ENCODE data around the gene GVQW3. TPM values are rescaled to one million over a fixed set of nuclear protein-coding genes. Genes with fewer than 3 reads are reported as not detected.

Gene GVQW3
- 1.4 and 1.9 TPM in 2 replicates for total RNA-seq

GRCh38 chr11:76380977-76381719 lies at the start of gene GVQW3, which contains the start of gene THAP12:
Gene GVQW3 (plus strand): TSS chr11:76381323. CDS start chr11:76381829, 506 bp downstream.
Gene THAP12 (minus strand): TSS chr11:76381132. CDS start chr11:76380836, 296 bp downstream.

GRCh38 chr11:76444384-76445120 lies 63.4 kb downstream of the GVQW3 start, which contains the start of gene EMSY:
Gene EMSY (plus strand): TSS chr11:76445018. CDS start chr11:76446939, 1,921 bp downstream.

Other genes with a start within 250 kb of the GVQW3 start
- 0.52 TPM in 1 of 2 replicates, not detected in the other for gene WNT11, start 174.8 kb upstream of the GVQW3 start, total RNA-seq
- 27.5 and 38.3 TPM in 2 replicates for gene THAP12, start 191 bp upstream of the GVQW3 start, total RNA-seq
- 11.6 and 13.4 TPM in 2 replicates for gene EMSY, start 63.7 kb downstream of the GVQW3 start, total RNA-seq

Measured in smooth muscle cell of the pulmonary artery (primary cell).